ENCODE data around the gene FBXO36.

GRCh38 chr2:229930656-229931055 is 8.4 kb downstream of the FBXO36 start:
- TF ChIP-seq, protein P1, sequence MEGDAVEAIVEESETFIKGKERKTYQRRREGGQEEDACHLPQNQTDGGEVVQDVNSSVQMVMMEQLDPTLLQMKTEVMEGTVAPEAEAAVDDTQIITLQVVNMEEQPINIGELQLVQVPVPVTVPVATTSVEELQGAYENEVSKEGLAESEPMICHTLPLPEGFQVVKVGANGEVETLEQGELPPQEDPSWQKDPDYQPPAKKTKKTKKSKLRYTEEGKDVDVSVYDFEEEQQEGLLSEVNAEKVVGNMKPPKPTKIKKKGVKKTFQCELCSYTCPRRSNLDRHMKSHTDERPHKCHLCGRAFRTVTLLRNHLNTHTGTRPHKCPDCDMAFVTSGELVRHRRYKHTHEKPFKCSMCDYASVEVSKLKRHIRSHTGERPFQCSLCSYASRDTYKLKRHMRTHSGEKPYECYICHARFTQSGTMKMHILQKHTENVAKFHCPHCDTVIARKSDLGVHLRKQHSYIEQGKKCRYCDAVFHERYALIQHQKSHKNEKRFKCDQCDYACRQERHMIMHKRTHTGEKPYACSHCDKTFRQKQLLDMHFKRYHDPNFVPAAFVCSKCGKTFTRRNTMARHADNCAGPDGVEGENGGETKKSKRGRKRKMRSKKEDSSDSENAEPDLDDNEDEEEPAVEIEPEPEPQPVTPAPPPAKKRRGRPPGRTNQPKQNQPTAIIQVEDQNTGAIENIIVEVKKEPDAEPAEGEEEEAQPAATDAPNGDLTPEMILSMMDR (IDR thresholded peaks at IDR 0.05): no peak
- TF ChIP-seq POLR2A (IDR thresholded peaks at IDR 0.05): no peak
